Neural cell (in vitro differentiated cells): Measurements from ENCODE around the gene CCDC149.

Experiments
- EP300 ChIP-seq: fragments of 450-650 bp; conservative IDR thresholded peaks from 2 replicates; pipeline ENCODE4 v1.6.1; 2014; ENCODE audit warnings: antibody characterized with exemption, mild to moderate bottlenecking, moderate library complexity; ENCODE audit not compliant: poor library complexity, severe bottlenecking
- RAD21 ChIP-seq: fragments of 450-650 bp; conservative IDR thresholded peaks from 2 replicates; pipeline ENCODE4 v1.6.1; 2014; ENCODE audit warnings: antibody characterized with exemption, mild to moderate bottlenecking, moderate library complexity
- TAF1 ChIP-seq: IDR thresholded peaks from 2 replicates; pipeline ENCODE4 v1.6.1; 2012; ENCODE audit warnings: low read depth
- TF ChIP-seq, protein P1 (sequence below): fragments of 450-650 bp; IDR thresholded peaks from 2 replicates; pipeline ENCODE4 v1.5.1; 2014; ENCODE audit warnings: antibody characterized with exemption, mild to moderate bottlenecking, moderate library complexity; ENCODE audit not compliant: poor library complexity, severe bottlenecking

DNA sequence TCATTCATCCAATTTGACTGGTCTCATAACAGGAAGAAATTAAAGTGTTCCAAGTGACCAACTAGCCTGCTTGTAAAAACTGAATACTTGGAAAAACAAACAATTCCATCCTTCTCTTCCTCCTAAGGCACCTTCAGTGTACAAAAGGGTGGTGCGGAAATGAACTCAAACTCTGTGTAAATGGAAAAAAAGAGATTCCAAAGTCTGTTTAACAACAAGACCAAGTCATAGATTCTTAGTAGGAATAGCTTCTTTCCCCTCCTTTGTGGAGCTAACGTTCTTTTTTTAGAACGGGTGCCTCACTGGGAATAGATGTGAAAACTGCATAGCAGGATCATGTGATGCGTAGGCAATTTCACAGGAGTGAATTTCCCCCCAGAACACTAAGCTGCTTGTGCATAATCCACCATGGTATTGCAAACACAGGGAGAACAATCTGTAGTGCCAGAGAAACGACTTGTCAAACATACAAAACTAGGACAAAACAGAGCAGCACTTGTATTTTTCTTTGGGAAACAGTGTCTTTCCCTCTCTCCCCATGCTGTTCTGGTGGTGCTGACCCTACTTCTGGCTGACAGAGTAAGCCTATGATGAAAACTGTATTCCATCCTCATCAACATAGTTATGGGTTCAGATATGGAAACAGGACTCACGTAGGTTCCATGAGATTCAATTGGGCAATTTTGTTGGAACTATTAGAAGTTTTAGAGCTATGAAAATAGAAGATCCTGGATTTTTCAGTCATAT, 130.7 kb downstream of the CCDC149 start:
- TF ChIP-seq RAD21, result no peak
- TF ChIP-seq, protein P1, sequence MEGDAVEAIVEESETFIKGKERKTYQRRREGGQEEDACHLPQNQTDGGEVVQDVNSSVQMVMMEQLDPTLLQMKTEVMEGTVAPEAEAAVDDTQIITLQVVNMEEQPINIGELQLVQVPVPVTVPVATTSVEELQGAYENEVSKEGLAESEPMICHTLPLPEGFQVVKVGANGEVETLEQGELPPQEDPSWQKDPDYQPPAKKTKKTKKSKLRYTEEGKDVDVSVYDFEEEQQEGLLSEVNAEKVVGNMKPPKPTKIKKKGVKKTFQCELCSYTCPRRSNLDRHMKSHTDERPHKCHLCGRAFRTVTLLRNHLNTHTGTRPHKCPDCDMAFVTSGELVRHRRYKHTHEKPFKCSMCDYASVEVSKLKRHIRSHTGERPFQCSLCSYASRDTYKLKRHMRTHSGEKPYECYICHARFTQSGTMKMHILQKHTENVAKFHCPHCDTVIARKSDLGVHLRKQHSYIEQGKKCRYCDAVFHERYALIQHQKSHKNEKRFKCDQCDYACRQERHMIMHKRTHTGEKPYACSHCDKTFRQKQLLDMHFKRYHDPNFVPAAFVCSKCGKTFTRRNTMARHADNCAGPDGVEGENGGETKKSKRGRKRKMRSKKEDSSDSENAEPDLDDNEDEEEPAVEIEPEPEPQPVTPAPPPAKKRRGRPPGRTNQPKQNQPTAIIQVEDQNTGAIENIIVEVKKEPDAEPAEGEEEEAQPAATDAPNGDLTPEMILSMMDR, result no peak
- no peak for TF ChIP-seq EP300
- TF ChIP-seq TAF1, result no peak
